ENCODE results near the gene VPS11. TPM values are rescaled to one million over a fixed set of nuclear protein-coding genes. Genes with fewer than 3 reads are reported as not detected.
A peak's percentile ranks its signal among the peaks of the same experiment; 100 is the strongest.

VPS11 gene
- total RNA-seq, 4 donors from 2014 or later = 27.4 to 40.2 (median 32.4) TPM

- Histone ChIP-seq H3K4me1 (peaks cover 20 to 41% (median 25%) of the 10 kb centered on the region in 4 donors), H3K27me3 (no peaks in the 10 kb centered on the region), H3K4me3 (peak overlapping the region; percentile 83 to 91 (median 87)), H3K9me3 (no peaks in the 10 kb centered on the region), H3K36me3 (peaks cover 0 to 29% (median 23%) of the 10 kb centered on the region in 4 donors), H3K27ac (replicated peaks in 1 of 4) (peak overlapping the region; percentile 80 to 92 (median 82))
- intact Hi-C loops (cut with DNase I) = no loop called here
- under 1% methylated on average over 20 of the region's 20 CpGs for WGBS
- TF ChIP-seq EP300 (IDR thresholded peaks at IDR 0.05) (no peak), CTCF (IDR thresholded peaks at IDR 0.05) (no peak), POLR2AphosphoS5 (IDR thresholded peaks at IDR 0.05) (no peak), POLR2A (IDR thresholded peaks at IDR 0.05; ENCODE audit: low read depth) (no peak)
- DNase-seq (ENCODE audit: extremely low spot score) = no peak
Observed at GRCh38 chr11:119121811-119122124, 54.1 kb downstream of the VPS11 start.

- Histone ChIP-seq H3K36me3 (peaks cover 14 to 55% (median 51%) of the 10 kb centered on the region in 4 donors), H3K4me3 (no peak overlapping the region), H3K27me3 (no peaks in the 10 kb centered on the region), H3K27ac (replicated peaks in 1 of 4) (no peak overlapping the region), H3K4me1 (peaks cover 15 to 37% (median 23%) of the 10 kb centered on the region in 4 donors), H3K9me3 (no peaks in the 10 kb centered on the region)
- WGBS = 90% methylated on average over 6 of the region's 6 CpGs
- no peak for DNase-seq (ENCODE audit: extremely low spot score)
- TF ChIP-seq POLR2AphosphoS5 (IDR thresholded peaks at IDR 0.05) (no peak), EP300 (IDR thresholded peaks at IDR 0.05) (no peak), POLR2A (IDR thresholded peaks at IDR 0.05; ENCODE audit: low read depth) (no peak), CTCF (IDR thresholded peaks at IDR 0.05) (no peak)
- intact Hi-C loops (cut with DNase I) = no loop called here
Observed at GRCh38 chr11:119125821-119126220, 58.2 kb downstream of the VPS11 start.

- intact Hi-C loops (cut with DNase I) = no loop called here
- TF ChIP-seq POLR2AphosphoS5 (IDR thresholded peaks at IDR 0.05) (no peak), CTCF (IDR thresholded peaks at IDR 0.05) (no peak), POLR2A (IDR thresholded peaks at IDR 0.05; ENCODE audit: low read depth) (no peak), EP300 (IDR thresholded peaks at IDR 0.05) (no peak)
- Histone ChIP-seq H3K4me3 (no peak overlapping the region), H3K27ac (replicated peaks in 1 of 4) (no peak overlapping the region), H3K9me3 (no peaks in the 10 kb centered on the region), H3K27me3 (no peaks in the 10 kb centered on the region), H3K4me1 (peaks cover 12 to 36% (median 21%) of the 10 kb centered on the region in 4 donors), H3K36me3 (peaks cover 23 to 64% (median 61%) of the 10 kb centered on the region in 4 donors)
- 56% methylated on average over 5 of the region's 5 CpGs for WGBS
- DNase-seq (ENCODE audit: extremely low spot score) = no peak
Observed at GRCh38 chr11:119126675-119127268, 59.2 kb downstream of the VPS11 start.

GRCh38 chr11:119130662-119131061, 63.0 kb downstream of the VPS11 start:
- Histone ChIP-seq H3K4me1 (peaks cover 0 to 14% (median 7%) of the 10 kb centered on the region in 4 donors), H3K4me3 (no peak overlapping the region), H3K27ac (replicated peaks in 1 of 4) (no peak overlapping the region), H3K9me3 (no peaks in the 10 kb centered on the region), H3K27me3 (no peaks in the 10 kb centered on the region), H3K36me3 (peaks cover 56 to 85% (median 81%) of the 10 kb centered on the region in 4 donors)
- 56% methylated on average over 3 of the region's 3 CpGs for WGBS
- DNase-seq (ENCODE audit: extremely low spot score) = no peak
- TF ChIP-seq POLR2A (IDR thresholded peaks at IDR 0.05; ENCODE audit: low read depth) = no peak
- TF ChIP-seq POLR2AphosphoS5 (IDR thresholded peaks at IDR 0.05) = no peak
- TF ChIP-seq EP300 (IDR thresholded peaks at IDR 0.05) = no peak
- TF ChIP-seq CTCF (IDR thresholded peaks at IDR 0.05) = no peak
- intact Hi-C loops (cut with DNase I) = no loop called here

Other genes with a start within 250 kb of the VPS11 start
- under 1 TPM in 1 of 4 donors, not detected in 3; 0.17 TPM for gene CXCR5, start 183.9 kb upstream of the VPS11 start, total RNA-seq
- 10 to 100 TPM; 19.1 to 66.2 (median 42.7) TPM for gene BCL9L, start 141.9 kb upstream of the VPS11 start, total RNA-seq
- gene UPK2, start 111.5 kb upstream of the VPS11 start, total RNA-seq = not detected
- gene FOXR1, start 96.1 kb upstream of the VPS11 start, total RNA-seq = not detected
- gene CENATAC, start 69.7 kb upstream of the VPS11 start, total RNA-seq = 10 to 100 TPM; 22.2 to 55.2 (median 30.8) TPM
- 1,000 to 10,000 TPM; 1,036 to 2,235 (median 1,740) TPM for gene RPS25, start 49.5 kb upstream of the VPS11 start, total RNA-seq
- 10 to 100 TPM; 38.2 to 47.2 (median 42.4) TPM for gene TRAPPC4, start 49.1 kb upstream of the VPS11 start, total RNA-seq
- 10 to 100 TPM in 1 of 4 donors, 1 to 10 TPM in 3; 5.8 to 11.7 (median 9.5) TPM for gene SLC37A4, start 36.9 kb upstream of the VPS11 start, total RNA-seq
- 10 to 100 TPM; 36.1 to 57.5 (median 52.7) TPM for gene HYOU1, start 10.6 kb upstream of the VPS11 start, total RNA-seq
- gene HMBS, start 17.1 kb downstream of the VPS11 start, total RNA-seq = 1 to 10 TPM; 3.1 to 7.8 (median 6.1) TPM
- 10 to 100 TPM; 14.2 to 28.7 (median 19.9) TPM for gene DPAGT1, start 34.0 kb downstream of the VPS11 start, total RNA-seq
- gene C2CD2L, start 39.5 kb downstream of the VPS11 start, total RNA-seq = 10 to 100 TPM in 2 of 4 donors, 1 to 10 TPM in 2; 7.5 to 15.2 (median 9.4) TPM
- gene HINFP, start 53.8 kb downstream of the VPS11 start, total RNA-seq = 10 to 100 TPM; 22.8 to 30.8 (median 26.4) TPM
- gene ABCG4, start 81.2 kb downstream of the VPS11 start, total RNA-seq = 1 to 10 TPM in 1 of 4 donors, under 1 TPM in 3; 0.33 to 1.4 (median 0.60) TPM
- gene NLRX1, start 100.9 kb downstream of the VPS11 start, total RNA-seq = 10 to 100 TPM; 21.5 to 47.3 (median 27.2) TPM
- gene NHERF4, start 117.7 kb downstream of the VPS11 start, total RNA-seq = under 1 TPM in 1 of 4 donors, not detected in 3; 0.29 TPM
- 10 to 100 TPM; 20.7 to 27.7 (median 24.1) TPM for gene CBL, start 138.5 kb downstream of the VPS11 start, total RNA-seq
- gene MCAM, start 249.3 kb downstream of the VPS11 start, total RNA-seq = 1,000 to 10,000 TPM in 1 of 4 donors, 100 to 1,000 TPM in 3; 607 to 1,312 (median 805) TPM